Measurements from ENCODE around the gene SPAG16.

DNA sequence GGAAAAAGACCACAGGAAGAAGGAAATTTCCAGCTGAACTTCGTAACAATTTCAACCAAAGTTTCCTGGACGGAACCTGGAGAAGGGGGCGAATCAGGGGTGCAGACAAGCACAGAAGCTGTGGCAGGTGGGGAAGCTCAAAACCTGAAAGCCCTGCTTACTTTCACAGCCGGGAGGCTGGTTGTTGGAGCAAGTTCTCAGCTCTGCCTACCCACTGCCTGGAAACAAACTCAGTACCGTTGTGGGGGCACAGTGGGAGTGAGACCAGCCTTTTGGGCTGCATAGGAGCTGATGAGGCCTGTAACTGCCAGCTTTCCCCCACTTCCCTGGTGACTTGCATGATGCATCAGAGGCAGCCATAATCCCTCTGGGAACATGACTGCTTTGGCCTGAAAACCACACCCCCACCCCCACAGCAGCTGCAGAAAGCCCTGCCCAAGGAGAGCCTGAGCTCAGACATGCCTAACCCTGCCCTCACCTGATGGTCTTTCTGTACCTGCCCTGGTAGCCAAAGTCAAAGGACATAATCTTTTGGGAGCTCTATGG, 919.6 kb downstream of the SPAG16 start:
- TF ChIP-seq, protein P1, sequence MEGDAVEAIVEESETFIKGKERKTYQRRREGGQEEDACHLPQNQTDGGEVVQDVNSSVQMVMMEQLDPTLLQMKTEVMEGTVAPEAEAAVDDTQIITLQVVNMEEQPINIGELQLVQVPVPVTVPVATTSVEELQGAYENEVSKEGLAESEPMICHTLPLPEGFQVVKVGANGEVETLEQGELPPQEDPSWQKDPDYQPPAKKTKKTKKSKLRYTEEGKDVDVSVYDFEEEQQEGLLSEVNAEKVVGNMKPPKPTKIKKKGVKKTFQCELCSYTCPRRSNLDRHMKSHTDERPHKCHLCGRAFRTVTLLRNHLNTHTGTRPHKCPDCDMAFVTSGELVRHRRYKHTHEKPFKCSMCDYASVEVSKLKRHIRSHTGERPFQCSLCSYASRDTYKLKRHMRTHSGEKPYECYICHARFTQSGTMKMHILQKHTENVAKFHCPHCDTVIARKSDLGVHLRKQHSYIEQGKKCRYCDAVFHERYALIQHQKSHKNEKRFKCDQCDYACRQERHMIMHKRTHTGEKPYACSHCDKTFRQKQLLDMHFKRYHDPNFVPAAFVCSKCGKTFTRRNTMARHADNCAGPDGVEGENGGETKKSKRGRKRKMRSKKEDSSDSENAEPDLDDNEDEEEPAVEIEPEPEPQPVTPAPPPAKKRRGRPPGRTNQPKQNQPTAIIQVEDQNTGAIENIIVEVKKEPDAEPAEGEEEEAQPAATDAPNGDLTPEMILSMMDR (IDR thresholded peaks at IDR 0.05): no peak
- TF ChIP-seq POLR2A (IDR thresholded peaks at IDR 0.05): no peak
